GM12878 (cell line): ENCODE results near the gene DPM2. TPM values are rescaled to one million over a fixed set of nuclear protein-coding genes. Genes with fewer than 3 reads are reported as not detected.
A peak's percentile ranks its signal among the peaks of the same experiment; 100 is the strongest.

Source experiments
- ATAC-seq: fragments of 200-7000 bp; cut with Tn5 transposase; 3 replicates; pipeline ENCODE4 v1.9.1; 2020; ENCODE audit warnings: mild to moderate bottlenecking, moderate library complexity
- BruUV-seq: library from RNA; stranded (reverse); fragments of 400-500 nt; replicated peaks from 2 replicates; lab custom pipeline; 2021; lab: Mats Ljungman, UMichigan
- CTCF ChIA-PET: fragments of 300-600 bp; sonication (Branson Sonifier 250); formaldehyde crosslinking; extraction: SDS; loops from one replicate; lab custom pipeline; 2021; ENCODE audit warnings: inconsistent platforms; lab: Yijun Ruan, JAX
- POLR2A ChIA-PET: fragments of 350-600 bp; formaldehyde crosslinking; extraction: SDS; loops from one replicate; lab custom pipeline; 2021; ENCODE audit warnings: inconsistent platforms; lab: Charles Lee
- RAD21 ChIA-PET: fragments of 300-600 bp; sonication (Branson Sonifier 250); formaldehyde crosslinking; loops from one replicate; lab custom pipeline; 2023; ENCODE audit warnings: antibody characterized with exemption; ENCODE audit not compliant: unreplicated experiment; lab: Charles Lee
- SMC1A ChIA-PET: fragments of 300-600 bp; sonication (Branson Sonifier 250); formaldehyde crosslinking; loops from one replicate; lab custom pipeline; 2023; ENCODE audit not compliant: unreplicated experiment, uncharacterized antibody; lab: Charles Lee
- DNase-seq: peaks from one replicate; pipeline ENCODE4 v3.0.0-alpha.2; 2011; ENCODE audit warnings: low read depth, low spot score
- FAIRE-seq: peaks from 3 replicates; lab custom pipeline; 2011; peaks lifted over from hg19 to GRCh38; lab: Jason Lieb, UNC
- H2AFZ ChIP-seq: 2 replicates; pipeline ENCODE4 v1.6.0; 2011; ENCODE audit warnings: low read depth, low read length, control low read depth; ENCODE audit not compliant: control insufficient read depth
- H3K27ac ChIP-seq: 2 replicates; pipeline ENCODE4 v1.5.1; 2011; ENCODE audit warnings: control low read depth; ENCODE audit not compliant: control insufficient read depth, insufficient read depth
- H3K27me3 ChIP-seq, 2 experiments: replicated peaks in 1 of 2; 2 replicates each; pipeline versions ENCODE4 v1.6.0 to v1.6.1; 2011; ENCODE audit warnings: low read length in 1 of 2; ENCODE audit not compliant: control insufficient read depth in 2 of 2, insufficient read depth in 2 of 2
- H3K36me3 ChIP-seq, 2 experiments: 2 replicates each; pipeline ENCODE4 v1.5.1; 2011; ENCODE audit warnings: low read length in 1 of 2; ENCODE audit not compliant: control insufficient read depth in 2 of 2, insufficient read depth in 2 of 2
- H3K4me1 ChIP-seq: 2 replicates; pipeline ENCODE4 v1.6.1; 2011; ENCODE audit warnings: mild to moderate bottlenecking, low read length, moderate library complexity, mixed read lengths; ENCODE audit not compliant: control insufficient read depth, insufficient read depth
- H3K4me2 ChIP-seq: 2 replicates; pipeline ENCODE4 v1.6.0; 2011; ENCODE audit warnings: control low read depth; ENCODE audit not compliant: control insufficient read depth, insufficient read depth
- H3K4me3 ChIP-seq: fragments of 200-600 bp; sonication (generic); 2 replicates; pipeline ENCODE4 v1.5.1; 2016
- H3K79me2 ChIP-seq: 2 replicates; pipeline ENCODE4 v1.6.0; 2011; ENCODE audit warnings: low read length; ENCODE audit not compliant: control insufficient read depth, insufficient read depth
- H3K9ac ChIP-seq: 2 replicates; pipeline ENCODE4 v1.8.0; 2011; ENCODE audit warnings: low read length, control low read depth, mixed read lengths; ENCODE audit not compliant: control insufficient read depth, insufficient read depth
- H3K9me3 ChIP-seq: replicated peaks from 3 replicates; pipeline ENCODE4 v1.5.1; 2011; ENCODE audit warnings: mild to moderate bottlenecking, low read length; ENCODE audit not compliant: control insufficient read depth, insufficient read depth
- H4K20me1 ChIP-seq: 2 replicates; pipeline ENCODE4 v1.6.0; 2011; ENCODE audit not compliant: control insufficient read depth, insufficient read depth
- CREB1 ChIP-seq: IDR thresholded peaks from 2 replicates; pipeline ENCODE4 v1.6.1; 2012; ENCODE audit warnings: low read depth, mild to moderate bottlenecking, inconsistent platforms
- KLF5 ChIP-seq: fragments of 450-650 bp; IDR thresholded peaks from 2 replicates; pipeline ENCODE4 v1.6.1; 2014; ENCODE audit warnings: mild to moderate bottlenecking; ENCODE audit not compliant: partially characterized antibody
- WGBS: methylation state at CpG from one replicate; pipeline ENCODE4 v1.1.6; 2016; ENCODE audit warnings: low lambda C conversion rate; ENCODE audit not compliant: insufficient replicate concordance, insufficient coverage; ENCODE audit errors: missing lambda C conversion rate; 5-methylcytosine and 5-hydroxymethylcytosine counted together
- in situ Hi-C: fragments of 300-500 bp; cut with MboI; formaldehyde crosslinking; loops from 9 replicates; pipeline ENCODE4 v1.14.3; 2018; ENCODE audit warnings: mixed read lengths
- intact Hi-C: fragments of 100-400 bp; cut with micrococcal nuclease; formaldehyde crosslinking; loops from one replicate; pipeline ENCODE4 v1.14.2; 2022; ENCODE audit not compliant: unreplicated experiment
- polyA plus RNA-seq, 11 experiments: library from polyadenylated mRNA; depleted of rRNA in 4 of 11; unstranded in 6 of 11; stranded (reverse) in 5 of 11; fragments of >200 nt; fragmentation: Nextera tagmentation in 4 of 11; fragmentation: Illumina TruSeq in 1 of 11; extraction: Ambion mirVana in 4 of 11; extraction: Trizol in 1 of 11; gene quantifications; 1 replicate in 1 of 11; 2 replicates in 10 of 11; pipeline versions ENCODE4 v1.2.1 to v1.2.3, GENCODE V29; 2011 to 2016; ENCODE audit warnings: inconsistent platforms in 2 of 11, missing spikeins in 2 of 11, low read depth in 1 of 11
- total RNA-seq, 4 experiments: library from RNA; depleted of rRNA in 3 of 4; stranded (reverse); fragments of >200 nt in 3 of 4; fragmentation: Illumina TruSeq in 1 of 4; extraction: Trizol in 1 of 4; gene quantifications; 2 replicates each; pipeline versions ENCODE4 v1.2.1 to v1.2.3, GENCODE V29; 2013 to 2021

The DPM2 gene
- total and polyA plus RNA-seq, 10 of the 15 experiments (the other 5 are each of a cell fraction or from before 2014, with no cell fraction given): 22.7 to 77.9 (median 44.7) TPM

GRCh38 chr9:127904561-127905003 lies 33.1 kb downstream of the DPM2 start:
- H2AFZ ChIP-seq: no peak overlapping the region
- POLR2A ChIA-PET: interaction anchor here (0.6 to 11.0 kb wide), 4 partner anchors 11 to 778 kb away, joined by 3 to 166 read pairs (median 6); partner anchors contain the start of gene ST6GALNAC4
- H3K4me3 ChIP-seq: peak overlapping the region; percentile 17; the same call in 1 of the 2 replicates
- H4K20me1 ChIP-seq: no peaks in the 10 kb centered on the region
- TF ChIP-seq CREB1 (no peak), KLF5 (no peak)
- no peak for DNase-seq
- intact Hi-C loops: no loop called here
- peak overlapping the region; percentile 90 for H3K27ac ChIP-seq
- peak overlapping the region; percentile 75 for H3K4me2 ChIP-seq
- FAIRE-seq: peak; percentile 52
- H3K4me1 ChIP-seq: peaks cover 66% of the 10 kb centered on the region
- peak; percentile 1 for ATAC-seq
- peak overlapping the region; percentile 57 for H3K9ac ChIP-seq
- CTCF ChIA-PET: interaction anchor here (1.4 to 2.1 kb wide), 6 partner anchors 8 to 119 kb away, joined by 4 to 8 read pairs (median 6); partner anchors contain the start of genes CDK9 and ST6GALNAC4
- in situ Hi-C loops: no loop called here
- H3K9me3 ChIP-seq: no peaks in the 10 kb centered on the region
- H3K79me2 ChIP-seq: peaks cover 2% of the 10 kb centered on the region
- peaks cover under 1 to 7% of the 10 kb centered on the region in 2 experiments; a peak in 2 of 4 replicates for H3K36me3 ChIP-seq
- SMC1A ChIA-PET: interaction anchor here (0.6 to 4.9 kb wide), 5 partner anchors 9 to 130 kb away, joined by 3 to 37 read pairs (median 3); partner anchors contain the start of gene ST6GALNAC4
- no peaks in the 10 kb centered on the region for H3K27me3 ChIP-seq
- BruUV-seq: no TSS peak
- 24% methylated on average over 12 of the region's 12 CpGs for WGBS
- RAD21 ChIA-PET: interaction anchor here (0.6 to 10.1 kb wide), 3 partner anchors 12 to 170 kb away, joined by 3 to 92 read pairs (median 3); partner anchors contain the start of genes NAIF1, ST6GALNAC4 and TOR2A
